Measurements from ENCODE around the gene PTPRM.

The PTPRM gene

DNA sequence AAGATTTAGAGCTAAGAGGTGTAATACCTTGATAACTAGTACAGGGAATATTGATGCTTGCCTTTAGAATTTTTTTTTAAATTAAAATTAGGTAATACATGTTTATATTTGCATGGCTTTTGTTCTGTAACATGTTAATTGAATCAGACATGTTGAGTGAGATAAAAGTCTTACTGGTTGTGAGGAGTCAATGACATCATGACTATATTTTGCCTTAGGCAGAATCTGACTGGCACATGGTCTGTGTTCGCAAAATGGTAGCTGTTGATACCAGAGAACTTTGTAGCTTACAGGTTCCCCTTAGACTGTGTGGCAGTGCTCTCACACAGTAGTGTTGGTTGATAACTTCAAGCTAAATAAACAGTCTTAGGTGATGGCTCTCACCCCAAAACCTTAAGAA, 199.7 kb downstream of the PTPRM start:
- DNase-seq = no peak

DNA sequence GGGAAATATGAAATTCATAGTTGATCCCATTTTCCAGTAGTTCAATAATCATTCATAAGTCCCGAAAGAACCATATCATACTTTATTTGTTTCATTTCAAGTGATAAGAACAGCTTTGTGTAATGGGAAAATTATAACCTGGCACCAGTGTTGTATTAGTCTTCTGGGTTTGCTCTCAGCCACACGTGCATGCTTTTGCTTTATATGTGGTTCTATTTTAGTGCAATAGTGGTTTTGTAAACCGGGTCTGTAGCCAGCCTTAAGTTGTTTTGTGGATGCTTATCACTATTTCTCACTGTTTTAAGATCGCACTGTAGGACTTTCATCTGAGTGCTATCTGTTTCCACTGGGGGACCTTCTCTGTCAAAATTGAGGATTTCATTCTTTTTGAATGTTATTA, 203.8 kb downstream of the PTPRM start:
- no peak for DNase-seq

DNA sequence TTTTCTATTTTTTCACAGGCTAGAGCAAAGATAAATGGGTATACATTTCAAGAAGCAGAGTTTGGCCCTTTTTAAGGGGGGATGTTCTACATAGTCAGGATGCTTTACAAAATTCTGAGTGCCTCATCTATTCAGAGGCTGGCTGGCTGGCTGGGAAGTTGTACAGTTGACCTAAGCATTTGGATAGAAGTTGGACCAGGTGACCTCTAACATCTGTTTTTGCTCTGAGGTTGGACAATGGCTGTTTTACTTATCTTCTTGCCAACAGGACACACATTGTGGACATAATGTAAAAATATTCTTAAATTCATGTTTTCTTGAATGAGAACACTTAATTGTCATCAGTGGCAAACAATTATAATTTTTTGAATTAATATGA, 205.4 kb downstream of the PTPRM start:
- no peak for DNase-seq

DNA sequence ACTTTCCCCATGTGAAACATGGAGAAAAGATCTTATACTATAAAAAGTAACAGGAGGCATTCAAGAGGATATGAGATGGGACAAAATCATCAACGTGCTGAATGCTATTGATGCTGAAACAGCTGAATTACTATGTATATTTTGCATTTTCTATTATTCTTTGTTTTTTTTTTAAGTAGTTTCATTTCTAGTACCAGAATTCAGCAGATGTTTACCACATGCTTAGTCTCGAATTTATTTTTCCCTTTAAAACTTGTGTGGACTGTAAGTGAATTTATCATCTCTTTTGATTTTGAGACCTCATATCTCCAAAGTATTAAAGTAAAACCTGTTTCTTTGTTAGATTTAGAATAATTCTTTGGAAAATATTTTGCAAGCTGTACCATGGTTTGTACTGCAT, 205.8 kb downstream of the PTPRM start:
- no peak for DNase-seq

DNA sequence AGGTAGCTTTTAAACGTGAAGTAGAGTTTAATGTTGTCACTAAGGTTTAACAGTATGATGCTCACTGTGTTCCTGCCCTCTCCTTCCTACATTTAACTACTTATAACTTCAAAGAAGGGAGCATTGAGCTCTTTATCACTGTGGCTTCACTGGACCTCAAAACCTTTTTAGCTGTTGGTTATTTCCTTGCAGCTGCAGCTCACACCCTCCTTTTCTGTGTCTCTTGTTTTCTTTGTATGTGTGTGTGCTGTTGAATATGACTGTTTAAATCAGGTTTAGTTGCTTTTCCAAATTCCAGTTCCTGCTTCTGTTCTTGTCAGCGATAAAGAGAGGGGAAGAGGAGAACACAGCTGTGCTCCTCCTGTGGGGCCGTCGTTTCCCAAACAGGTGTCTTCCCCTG, 208.0 kb downstream of the PTPRM start:
- DNase-seq = no peak

DNA sequence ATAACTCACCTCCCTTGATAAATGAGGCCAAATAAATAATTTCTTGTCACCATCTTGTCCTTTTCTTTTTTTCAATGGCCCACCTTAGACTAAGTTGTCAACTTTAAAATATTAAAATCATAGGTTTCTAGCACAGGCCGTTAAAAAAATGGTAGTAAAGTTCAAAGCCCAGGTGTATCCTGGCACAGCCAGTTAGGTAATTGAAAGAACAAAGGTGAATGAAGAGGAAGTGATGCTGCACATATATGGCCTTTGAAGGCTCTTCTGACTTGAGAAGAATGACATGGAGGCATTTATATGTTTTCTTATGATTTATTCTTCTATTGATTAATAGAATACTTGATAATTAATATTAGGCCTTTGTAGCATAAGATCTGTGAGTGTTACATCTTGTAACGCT, 208.7 kb downstream of the PTPRM start:
- DNase-seq = no peak

DNA sequence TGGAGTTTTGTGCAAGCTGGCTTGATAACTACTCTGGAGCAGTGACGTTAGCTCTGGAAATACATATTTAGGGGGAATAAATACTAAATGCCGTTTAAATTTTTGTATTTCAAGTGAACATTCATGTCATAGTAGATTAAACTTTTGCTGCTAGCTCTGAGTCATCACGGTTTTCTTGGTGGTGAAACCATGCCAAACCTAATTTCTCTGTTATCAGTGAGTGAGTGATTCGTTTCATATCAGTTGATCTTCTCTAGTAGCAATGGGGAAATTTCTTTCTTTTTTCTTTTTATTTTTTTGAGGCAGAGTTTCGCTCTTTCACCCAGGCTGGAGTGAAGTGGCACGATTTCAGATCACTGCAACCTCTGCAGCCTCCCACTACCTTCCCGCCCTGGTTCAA, 211.1 kb downstream of the PTPRM start:
- DNase-seq = no peak

DNA sequence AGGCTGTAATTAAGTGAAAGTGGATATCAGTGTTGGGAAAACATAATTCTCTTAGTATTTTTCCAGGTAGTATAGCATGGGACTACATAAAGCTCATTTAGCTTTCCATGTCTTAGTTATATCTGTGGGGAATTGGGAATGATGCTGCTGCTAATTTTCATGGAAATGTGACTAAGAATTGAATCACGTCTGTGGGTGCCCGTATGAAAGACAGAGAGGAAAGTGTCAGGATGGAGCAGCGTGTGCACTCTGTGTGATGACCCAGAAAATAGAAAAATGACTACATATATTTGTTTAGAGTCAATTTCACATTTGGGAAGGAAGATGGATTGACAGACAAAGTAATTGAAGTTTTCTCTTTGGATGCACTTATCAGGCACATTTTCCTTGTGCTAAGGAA, 212.1 kb downstream of the PTPRM start:
- no peak for DNase-seq

DNA sequence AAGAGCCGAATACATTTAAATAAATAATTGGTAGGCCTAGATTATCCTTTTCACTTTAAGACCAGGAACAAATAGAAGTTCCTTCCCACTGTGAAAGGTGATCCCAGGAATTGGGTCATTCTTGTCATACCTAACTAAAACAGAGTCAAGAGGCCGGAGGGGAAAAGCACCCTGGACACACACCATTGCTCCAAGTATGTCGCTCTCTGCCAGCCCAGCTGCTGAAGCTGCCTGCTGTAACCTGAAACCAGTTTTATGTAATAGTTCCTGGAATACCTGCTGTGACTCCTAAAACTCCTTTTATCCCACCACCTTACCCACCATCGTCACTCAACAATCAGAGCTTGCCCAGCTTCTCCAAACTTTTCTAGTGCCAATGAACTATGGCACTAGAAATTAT, 217.1 kb downstream of the PTPRM start:
- DNase-seq = no peak

DNA sequence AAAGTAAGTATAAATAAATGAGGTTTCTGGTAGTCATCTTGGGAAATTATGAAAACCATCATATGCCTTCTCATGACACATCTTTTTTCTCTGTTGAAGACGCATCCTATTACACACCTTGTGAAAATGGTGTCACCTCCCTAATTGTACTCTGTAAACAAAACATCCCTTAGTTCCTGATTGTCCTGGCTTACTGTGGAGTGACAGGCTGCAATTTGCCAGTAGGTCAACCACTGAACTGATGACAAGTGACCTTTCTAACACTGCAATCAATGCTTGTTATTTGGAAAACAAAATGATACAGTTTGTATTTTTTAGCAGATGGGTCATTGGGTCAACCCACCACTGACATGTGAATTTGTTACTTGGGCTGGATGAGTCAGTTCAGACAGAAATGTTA, 219.5 kb downstream of the PTPRM start:
- no peak for DNase-seq

DNA sequence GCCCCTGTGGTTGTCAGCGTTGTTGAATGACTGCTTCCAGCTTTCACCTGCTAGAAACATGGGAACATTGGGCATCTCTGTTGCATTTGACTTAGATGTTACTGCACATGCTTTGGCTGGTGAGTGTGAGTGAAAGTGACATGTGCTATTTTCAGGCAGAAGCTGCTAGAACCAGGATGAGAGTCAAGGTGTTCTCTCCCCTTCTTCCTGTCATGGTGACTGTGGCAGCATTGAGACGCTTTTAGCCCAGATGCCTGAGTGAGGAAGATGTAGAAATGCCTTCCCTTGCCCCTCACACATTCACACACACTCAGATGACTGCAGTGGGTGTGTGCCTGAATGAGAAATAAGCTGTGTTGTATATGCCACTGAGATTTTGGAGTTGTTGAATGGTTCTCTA, 220.2 kb downstream of the PTPRM start:
- no peak for DNase-seq

DNA sequence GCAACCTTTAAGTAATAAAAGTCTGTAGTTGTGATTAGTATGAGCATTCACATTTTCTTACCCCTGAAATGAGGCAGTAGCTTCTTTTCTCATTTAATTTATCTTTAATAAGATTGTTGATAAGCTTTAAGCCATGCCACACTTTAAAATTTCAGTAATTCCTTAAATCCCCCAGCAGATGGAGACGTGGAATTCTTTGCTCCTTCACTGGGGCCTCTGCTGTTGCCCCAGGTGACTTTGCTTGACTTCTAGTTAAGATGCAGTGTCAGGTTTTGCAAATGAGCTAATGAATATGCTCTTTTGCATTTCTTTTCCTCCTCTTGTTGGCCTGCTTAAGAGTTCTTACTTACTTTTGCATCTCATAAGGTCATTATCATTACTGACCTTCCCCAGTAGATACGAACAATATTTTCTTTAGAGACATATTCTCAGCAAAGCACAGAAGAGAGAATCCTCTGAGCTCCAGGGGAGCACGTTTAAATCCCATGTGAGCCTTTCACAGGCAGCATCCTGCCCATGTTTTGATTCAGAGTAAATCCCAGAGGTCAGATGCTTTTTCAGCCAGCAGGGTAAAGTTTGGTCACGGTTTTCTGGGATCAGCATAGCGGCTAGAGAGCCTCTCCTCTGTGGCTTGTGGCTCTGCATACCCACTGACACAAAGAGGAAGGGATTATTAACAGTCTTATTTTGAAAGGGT, 222.9 kb downstream of the PTPRM start:
- peak; percentile 51 for DNase-seq

DNA sequence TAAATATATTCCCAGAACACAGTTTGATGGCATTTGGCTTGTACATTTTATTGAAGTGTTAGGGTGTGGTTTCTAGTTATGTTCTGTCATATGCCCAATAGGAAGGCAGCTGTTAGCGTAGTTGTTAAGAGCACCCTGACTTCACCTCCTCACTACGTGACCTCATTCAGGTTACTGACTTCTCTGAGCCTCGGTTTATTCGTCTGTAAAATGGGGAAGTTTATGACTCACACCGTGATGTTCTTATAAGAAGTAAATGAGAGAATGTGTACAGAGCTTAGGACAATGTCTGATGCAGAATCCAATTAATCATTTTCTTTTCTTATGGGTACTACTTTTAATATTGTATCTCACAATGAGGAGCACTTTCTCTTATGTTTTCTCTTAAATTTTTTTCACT, 226.0 kb downstream of the PTPRM start:
- DNase-seq = no peak

DNA sequence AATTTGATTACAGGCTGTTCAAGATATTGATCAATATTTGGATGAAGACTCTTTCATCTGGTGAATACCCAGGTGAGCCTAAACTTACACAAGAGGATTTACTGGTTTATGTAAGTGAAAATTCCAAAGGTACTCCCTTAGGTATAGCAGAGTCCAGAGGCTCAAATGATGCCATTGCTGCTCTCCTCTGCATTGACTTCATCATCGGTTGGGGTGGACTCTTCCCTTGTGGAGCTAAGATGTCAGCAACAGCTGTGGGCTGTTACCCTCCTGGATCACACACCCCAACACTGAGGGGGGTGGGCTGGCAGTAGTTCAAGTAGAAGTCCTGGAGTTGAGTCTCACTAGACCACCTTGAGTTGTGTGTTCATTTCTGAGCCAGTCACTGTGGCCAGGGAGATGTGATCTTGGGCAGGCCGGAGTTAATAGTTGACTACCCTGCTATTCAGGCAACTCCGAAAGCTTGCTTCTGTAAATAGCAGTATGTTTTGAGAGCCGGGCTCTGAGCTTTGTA, 236.9 kb downstream of the PTPRM start:
- no peak for DNase-seq

DNA sequence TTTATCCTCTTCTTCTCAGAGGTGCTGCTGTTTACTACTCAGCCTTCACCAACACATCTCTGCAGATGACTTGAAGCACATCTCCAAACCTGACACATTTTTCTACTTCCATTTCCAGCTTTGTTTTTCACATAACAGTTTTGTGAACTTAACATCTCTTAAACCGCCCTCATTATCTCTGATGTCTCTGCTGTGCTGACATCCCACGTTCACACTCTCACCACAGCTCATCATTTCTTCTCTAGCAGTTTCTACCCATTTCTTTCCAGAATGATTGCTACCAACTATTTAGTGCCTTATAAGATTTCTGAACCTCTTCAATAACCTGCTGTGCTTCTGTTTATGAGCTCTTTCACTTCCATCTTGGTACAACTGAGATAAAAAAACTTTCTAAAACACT, 238.0 kb downstream of the PTPRM start:
- no peak for DNase-seq

DNA sequence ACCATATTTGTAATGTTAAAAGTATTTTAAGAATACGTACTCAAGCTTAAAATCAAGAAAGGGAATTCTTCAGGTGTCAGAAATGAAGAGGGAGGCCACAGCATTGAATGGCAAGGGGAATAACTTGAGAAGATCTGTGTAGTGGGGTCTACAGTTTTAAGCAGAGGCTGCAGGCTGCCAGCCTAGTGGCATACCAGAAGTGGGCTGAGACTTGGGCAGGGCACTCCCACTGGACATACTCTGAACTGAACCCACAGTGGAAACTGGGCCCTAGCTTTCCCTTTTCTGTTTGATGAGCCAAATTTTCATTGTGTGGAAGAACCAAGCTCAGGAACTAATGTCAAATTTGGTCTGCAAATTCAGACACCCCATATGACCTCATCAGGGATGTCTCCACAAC, 238.8 kb downstream of the PTPRM start:
- DNase-seq = no peak

DNA sequence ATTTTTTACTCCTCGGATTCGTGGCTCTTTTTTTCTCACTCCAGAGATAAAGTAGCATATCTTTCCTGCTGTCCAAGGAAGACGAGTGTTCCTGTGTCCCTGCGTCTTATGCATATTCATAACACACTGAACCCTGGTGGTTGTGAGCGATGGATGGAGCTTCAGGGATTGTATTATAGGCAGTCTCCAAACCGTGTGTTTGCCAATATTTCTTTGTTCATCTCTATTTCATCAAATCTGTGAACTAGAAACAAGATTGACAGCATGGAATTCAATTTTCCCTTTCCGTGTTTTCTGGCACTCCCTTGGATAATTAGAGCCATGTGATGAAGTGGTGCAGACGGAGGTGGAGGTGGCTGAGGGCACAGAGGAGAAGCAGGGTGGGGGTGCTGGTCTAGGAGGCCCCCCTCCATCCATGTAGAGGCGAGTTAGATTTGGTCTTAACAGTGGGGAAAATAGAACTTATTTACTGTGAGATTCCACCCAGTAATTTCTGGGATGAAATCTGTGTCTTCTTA, 240.9 kb downstream of the PTPRM start:
- DNase-seq = no peak

DNA sequence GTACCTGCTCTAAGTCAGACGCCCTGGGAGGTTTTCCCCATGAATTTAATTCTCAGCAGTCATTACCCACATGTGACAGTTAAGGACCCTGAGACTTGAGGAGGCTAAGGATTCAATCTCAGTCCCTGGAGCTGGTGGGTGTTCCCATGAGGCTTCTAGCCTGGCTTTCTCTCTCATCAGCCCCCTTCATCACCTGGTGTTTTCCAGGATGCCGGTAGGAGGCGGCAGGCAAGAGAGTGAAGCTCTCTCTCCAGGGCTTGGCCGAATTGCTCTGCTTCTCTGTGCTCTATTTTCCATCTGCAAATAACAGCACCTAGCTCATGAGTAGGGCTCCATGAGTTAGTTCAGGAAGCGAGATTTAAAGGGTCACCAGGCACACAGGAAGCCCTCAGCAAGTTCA, 241.9 kb downstream of the PTPRM start:
- no peak for DNase-seq

DNA sequence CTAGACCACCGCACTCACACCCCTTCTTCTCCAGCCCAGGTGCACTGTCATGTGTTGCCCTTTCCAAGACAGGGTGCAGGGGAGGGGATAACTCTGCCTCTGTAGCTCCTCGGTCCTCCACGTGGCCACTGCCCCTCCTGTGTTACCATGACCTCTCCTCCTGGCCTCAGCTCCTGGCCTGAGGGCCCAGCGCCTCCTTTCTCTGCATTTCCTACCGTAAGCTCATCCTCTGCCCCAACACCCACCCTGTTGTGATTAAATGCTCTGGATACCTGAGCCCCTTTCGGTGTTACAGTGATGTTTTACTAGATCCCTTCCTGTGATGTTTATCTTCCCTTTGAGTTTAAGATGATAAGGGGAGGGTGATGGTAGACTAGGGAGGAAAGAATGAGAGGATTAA, 242.3 kb downstream of the PTPRM start:
- DNase-seq = no peak

DNA sequence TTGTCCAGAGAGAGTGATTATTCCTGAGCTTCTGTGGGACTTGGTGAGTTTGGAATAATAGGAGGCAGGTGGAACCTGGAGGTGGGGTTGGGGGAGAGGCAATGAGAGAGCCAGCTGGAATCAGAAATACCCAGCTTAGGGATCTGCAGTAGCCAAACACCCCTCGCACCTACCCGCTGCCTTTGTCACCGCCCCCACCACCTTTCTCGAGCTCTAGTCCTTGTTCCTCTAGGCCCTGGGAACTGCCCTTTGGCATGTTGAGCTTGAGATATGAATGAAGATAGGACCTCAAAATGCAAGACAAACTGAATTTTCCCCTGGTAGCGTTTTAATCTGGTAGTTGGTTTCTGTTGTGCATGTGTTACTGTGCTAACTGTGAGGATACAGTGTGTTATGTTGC, 242.9 kb downstream of the PTPRM start:
- DNase-seq = no peak

DNA sequence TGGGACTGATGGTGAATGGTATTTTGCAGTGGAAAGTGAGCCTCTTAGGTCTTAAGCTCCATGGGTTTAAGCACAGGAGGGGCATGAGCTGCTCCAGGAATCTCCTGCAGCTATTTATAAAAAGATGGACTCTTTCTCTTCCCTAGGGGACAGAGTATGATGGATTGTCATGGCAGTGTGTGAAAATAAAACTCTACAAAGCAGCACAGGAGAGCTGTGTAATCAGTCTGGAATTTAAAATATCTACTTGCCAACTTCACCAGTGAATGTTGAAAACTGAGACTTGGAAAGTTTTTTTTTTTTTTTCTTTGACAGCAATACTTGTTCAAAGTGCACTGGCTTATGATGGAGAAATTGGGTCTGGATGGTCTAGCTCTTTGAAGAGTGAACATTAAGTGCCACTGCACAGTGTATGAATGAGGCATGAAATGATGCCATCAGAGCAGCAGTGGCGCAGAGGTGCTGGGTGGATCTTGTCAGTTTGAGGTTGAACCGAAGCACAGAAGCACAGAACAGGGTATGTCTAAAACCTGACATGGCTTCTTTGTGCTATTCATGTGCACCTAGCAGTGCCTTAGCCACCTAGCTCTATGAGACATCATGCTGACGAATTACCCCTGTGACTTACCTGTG, 245.4 kb downstream of the PTPRM start:
- DNase-seq = peak; percentile 72

DNA sequence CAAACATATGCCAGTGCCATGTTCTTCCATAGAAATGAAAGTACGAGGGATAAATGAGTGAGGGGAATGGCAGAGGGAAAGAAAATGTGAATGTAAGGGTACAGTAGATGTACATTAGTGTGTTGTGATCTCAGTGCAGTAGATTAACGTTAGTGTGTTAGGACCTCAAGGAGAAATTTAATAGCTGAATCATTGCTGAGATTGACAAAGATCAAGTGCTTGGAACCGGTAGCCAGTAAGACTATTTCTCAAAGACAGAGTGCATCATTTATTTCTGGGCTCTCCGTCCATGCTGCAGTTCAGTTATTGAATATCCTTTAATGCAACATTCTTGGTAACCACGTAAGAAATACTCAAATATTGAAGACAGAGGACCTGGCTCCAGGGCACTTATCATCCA, 246.0 kb downstream of the PTPRM start:
- DNase-seq = no peak

DNA sequence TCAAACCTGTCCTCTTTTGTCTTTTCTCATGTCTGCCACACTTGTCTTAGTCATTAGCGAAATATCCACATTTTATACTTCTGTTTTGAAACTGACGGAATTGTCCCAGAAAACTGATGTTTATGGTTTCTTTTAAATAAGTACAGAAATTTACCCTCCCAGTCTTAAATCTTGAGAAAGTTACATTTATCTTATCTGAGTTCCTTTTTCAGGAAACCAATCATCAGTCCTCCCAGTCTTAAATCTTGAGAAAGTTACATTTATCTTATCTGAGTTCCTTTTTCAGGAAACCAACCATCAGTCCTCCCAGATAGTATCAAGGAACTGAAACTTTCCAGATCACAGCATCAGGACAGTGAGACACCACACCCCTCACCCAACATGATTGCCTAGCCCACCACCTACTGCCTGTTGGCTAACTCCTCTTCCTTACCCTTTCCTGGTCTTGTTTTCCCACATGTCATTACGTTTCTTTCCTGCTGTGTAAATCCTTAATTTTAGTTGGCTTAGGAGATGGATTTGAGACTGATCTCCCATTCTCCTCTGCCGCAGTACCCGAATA, 247.7 kb downstream of the PTPRM start:
- no peak for DNase-seq

DNA sequence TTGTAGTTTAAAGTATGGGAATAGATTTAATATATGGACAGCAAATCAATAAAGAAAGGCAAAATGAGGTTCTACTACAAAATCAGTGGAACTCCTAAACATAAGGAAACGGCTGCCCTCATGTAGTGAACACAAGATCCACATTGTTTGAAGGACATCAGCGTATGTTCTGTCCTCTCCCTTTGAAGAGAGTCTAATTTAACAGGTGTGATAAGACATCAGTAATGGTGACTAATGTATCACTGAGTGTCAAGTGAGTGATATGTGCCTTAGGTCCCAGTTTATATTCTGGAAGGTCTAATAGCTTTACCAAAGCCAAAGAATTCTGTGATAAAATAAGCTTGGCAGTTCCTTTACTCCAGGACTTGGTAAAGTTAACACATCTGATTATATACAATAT, 248.7 kb downstream of the PTPRM start:
- DNase-seq = no peak
